ENCODE results near the gene ALK.

GRCh38 chr2:29175338-29175737 is 746.0 kb downstream of the ALK start:
- TF ChIP-seq, protein P1, sequence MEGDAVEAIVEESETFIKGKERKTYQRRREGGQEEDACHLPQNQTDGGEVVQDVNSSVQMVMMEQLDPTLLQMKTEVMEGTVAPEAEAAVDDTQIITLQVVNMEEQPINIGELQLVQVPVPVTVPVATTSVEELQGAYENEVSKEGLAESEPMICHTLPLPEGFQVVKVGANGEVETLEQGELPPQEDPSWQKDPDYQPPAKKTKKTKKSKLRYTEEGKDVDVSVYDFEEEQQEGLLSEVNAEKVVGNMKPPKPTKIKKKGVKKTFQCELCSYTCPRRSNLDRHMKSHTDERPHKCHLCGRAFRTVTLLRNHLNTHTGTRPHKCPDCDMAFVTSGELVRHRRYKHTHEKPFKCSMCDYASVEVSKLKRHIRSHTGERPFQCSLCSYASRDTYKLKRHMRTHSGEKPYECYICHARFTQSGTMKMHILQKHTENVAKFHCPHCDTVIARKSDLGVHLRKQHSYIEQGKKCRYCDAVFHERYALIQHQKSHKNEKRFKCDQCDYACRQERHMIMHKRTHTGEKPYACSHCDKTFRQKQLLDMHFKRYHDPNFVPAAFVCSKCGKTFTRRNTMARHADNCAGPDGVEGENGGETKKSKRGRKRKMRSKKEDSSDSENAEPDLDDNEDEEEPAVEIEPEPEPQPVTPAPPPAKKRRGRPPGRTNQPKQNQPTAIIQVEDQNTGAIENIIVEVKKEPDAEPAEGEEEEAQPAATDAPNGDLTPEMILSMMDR (conservative IDR thresholded peaks at IDR 0.05; ENCODE audit: low read depth, low read length), result no peak
- no peak for TF ChIP-seq EZH2 (IDR thresholded peaks at IDR 0.05; ENCODE audit: borderline replicate concordance, low read depth, low read length, poor library complexity, severe bottlenecking)

Measured in A673 (cell line).